KG1 (cell line): ENCODE data around the gene DHRS9.
A peak's percentile ranks its signal among the peaks of the same experiment; 100 is the strongest.

Experiments used
- DNase-seq: peaks from one replicate; lab custom pipeline; 2025; lab: John Stamatoyannopoulos, UW

Gene DHRS9

GRCh38 chr2:169065864-169066517 lies 3.4 kb upstream of the DHRS9 start:
- no peak for DNase-seq

GRCh38 chr2:169066897-169067296 lies 2.5 kb upstream of the DHRS9 start:
- no peak for DNase-seq

- DNase-seq = no peak
Measured at GRCh38 chr2:169069833-169070232, 470 bp downstream of the DHRS9 start.

GRCh38 chr2:169071455-169071854 lies 2.1 kb downstream of the DHRS9 start:
- no peak for DNase-seq

- peak; percentile 57 for DNase-seq
Measured at GRCh38 chr2:169072163-169072925, 3.0 kb downstream of the DHRS9 start.

- no peak for DNase-seq
Measured at GRCh38 chr2:169073211-169073962, 4.0 kb downstream of the DHRS9 start.

- no peak for DNase-seq
Measured at GRCh38 chr2:169073963-169074751, 4.8 kb downstream of the DHRS9 start.

- no peak for DNase-seq
Measured at GRCh38 chr2:169077674-169078240, 8.4 kb downstream of the DHRS9 start.

GRCh38 chr2:169080250-169081069 lies 11.1 kb downstream of the DHRS9 start:
- no peak for DNase-seq

GRCh38 chr2:169081551-169081950 lies 12.2 kb downstream of the DHRS9 start:
- no peak for DNase-seq

GRCh38 chr2:169082995-169083394 lies 13.6 kb downstream of the DHRS9 start:
- no peak for DNase-seq

- no peak for DNase-seq
Measured at GRCh38 chr2:169086893-169087467, 17.6 kb downstream of the DHRS9 start.

- no peak for DNase-seq
Measured at GRCh38 chr2:169087757-169088379, 18.5 kb downstream of the DHRS9 start.

GRCh38 chr2:169089182-169089581 lies 19.8 kb downstream of the DHRS9 start:
- no peak for DNase-seq

GRCh38 chr2:169090133-169090820 lies 20.9 kb downstream of the DHRS9 start:
- no peak for DNase-seq

- DNase-seq = no peak
Measured at GRCh38 chr2:169091256-169091655, 21.9 kb downstream of the DHRS9 start.

GRCh38 chr2:169091761-169092519 lies 22.6 kb downstream of the DHRS9 start:
- no peak for DNase-seq

GRCh38 chr2:169093535-169093934 lies 24.2 kb downstream of the DHRS9 start:
- no peak for DNase-seq

- DNase-seq = no peak
Measured at GRCh38 chr2:169094676-169095075, 25.3 kb downstream of the DHRS9 start.
